Liver (tissue), 9 donors: ENCODE results near the gene LIPG. TPM values are rescaled to one million over a fixed set of nuclear protein-coding genes. Genes with fewer than 3 reads are reported as not detected.

ENCODE experiments used
- DNase-seq: peaks from one replicate; pipeline ENCODE4 v3.0.0-alpha.2; 2017; ENCODE audit warnings: low spot score
- H3K27ac ChIP-seq, 2 donors: one replicate each; pipeline ENCODE4 v1.7.0; 2013; ENCODE audit warnings: inconsistent platforms in 2 of 2, low read length in 2 of 2, control low read depth in 1 of 2, low read depth in 1 of 2, mild to moderate bottlenecking in 1 of 2
- H3K27me3 ChIP-seq, 4 donors: one replicate each; pipeline versions ENCODE4 v1.6.1 to v1.7.0; 2013; ENCODE audit warnings: low read length in 3 of 4, inconsistent platforms in 1 of 4, mild to moderate bottlenecking in 1 of 4, moderate library complexity in 1 of 4; ENCODE audit not compliant: control insufficient read depth in 4 of 4, insufficient read depth in 4 of 4
- H3K36me3 ChIP-seq, 4 donors: one replicate each; pipeline versions ENCODE4 v1.6.1 to v1.7.0; 2013; ENCODE audit warnings: low read length in 3 of 4, mild to moderate bottlenecking in 3 of 4, low read depth in 1 of 4, moderate library complexity in 1 of 4; ENCODE audit not compliant: control insufficient read depth in 4 of 4, insufficient read depth in 3 of 4
- H3K4me1 ChIP-seq, 4 donors: one replicate each; pipeline versions ENCODE4 v1.6.1 to v1.7.0; 2013; ENCODE audit warnings: low read length in 3 of 4, mild to moderate bottlenecking in 3 of 4, moderate library complexity in 1 of 4; ENCODE audit not compliant: control insufficient read depth in 4 of 4, insufficient read depth in 4 of 4
- H3K4me3 ChIP-seq, 3 donors: one replicate each; pipeline versions ENCODE4 v1.6.1 to v1.7.0; 2013; ENCODE audit warnings: low read length in 3 of 3, control low read depth in 1 of 3, low read depth in 1 of 3, mild to moderate bottlenecking in 1 of 3
- H3K9ac ChIP-seq, 2 donors: one replicate each; pipeline ENCODE4 v1.7.0; 2013; ENCODE audit warnings: low read length in 2 of 2, mild to moderate bottlenecking in 2 of 2, moderate library complexity in 2 of 2, control low read depth in 1 of 2, low read depth in 1 of 2
- H3K9me3 ChIP-seq, 4 donors: one replicate each; pipeline versions ENCODE4 v1.6.1 to v1.7.0; 2013; ENCODE audit warnings: low read length in 3 of 4; ENCODE audit not compliant: control insufficient read depth in 4 of 4
- EGR1 ChIP-seq, 2 donors: IDR thresholded peaks; 2 replicates each; pipeline ENCODE4 v1.6.1; 2016 to 2018; ENCODE audit warnings: antibody characterized with exemption in 2 of 2, low read depth in 2 of 2
- FOXA1 ChIP-seq: IDR thresholded peaks from 2 replicates; pipeline ENCODE4 v1.6.1; 2016; ENCODE audit warnings: antibody characterized with exemption
- FOXA2 ChIP-seq: IDR thresholded peaks from 2 replicates; pipeline ENCODE4 v1.6.1; 2016; ENCODE audit warnings: antibody characterized with exemption
- GABPA ChIP-seq, 2 donors: IDR thresholded peaks in 1 of 2; conservative IDR thresholded peaks in 1 of 2; 2 replicates each; pipeline ENCODE4 v1.6.1; 2016; ENCODE audit warnings: antibody characterized with exemption in 2 of 2, mild to moderate bottlenecking in 1 of 2, moderate library complexity in 1 of 2
- HNF4A ChIP-seq, 2 donors: conservative IDR thresholded peaks; 2 replicates each; pipeline ENCODE4 v1.6.1; 2016; ENCODE audit warnings: antibody characterized with exemption in 2 of 2, mild to moderate bottlenecking in 2 of 2
- HNF4G ChIP-seq: IDR thresholded peaks from 2 replicates; pipeline ENCODE4 v1.6.1; 2016; ENCODE audit warnings: antibody characterized with exemption
- JUND ChIP-seq, 2 donors: IDR thresholded peaks; 2 replicates each; pipeline ENCODE4 v1.6.1; 2016; ENCODE audit warnings: antibody characterized with exemption in 2 of 2
- NR2F2 ChIP-seq: IDR thresholded peaks from 2 replicates; pipeline ENCODE4 v1.6.1; 2016; ENCODE audit warnings: antibody characterized with exemption
- RAD21 ChIP-seq, 2 donors: IDR thresholded peaks; 2 replicates each; pipeline ENCODE4 v1.6.1; 2016; ENCODE audit warnings: antibody characterized with exemption in 2 of 2, mild to moderate bottlenecking in 2 of 2
- RXRA ChIP-seq, 2 donors: IDR thresholded peaks; 2 replicates each; pipeline ENCODE4 v1.6.1; 2017 to 2018; ENCODE audit warnings: antibody characterized with exemption in 2 of 2, mild to moderate bottlenecking in 1 of 2
- SP1 ChIP-seq: IDR thresholded peaks from 2 replicates; pipeline ENCODE4 v1.6.1; 2018; ENCODE audit warnings: antibody characterized with exemption, mild to moderate bottlenecking
- TAF1 ChIP-seq: conservative IDR thresholded peaks from 2 replicates; pipeline ENCODE4 v1.6.1; 2016; ENCODE audit warnings: antibody characterized with exemption, mild to moderate bottlenecking
- YY1 ChIP-seq: IDR thresholded peaks from 2 replicates; pipeline ENCODE4 v1.6.1; 2016; ENCODE audit warnings: antibody characterized with exemption, mild to moderate bottlenecking
- WGBS: extraction: QIAGEN DNeasy Blood & Tissue Kit; methylation state at CpG from one replicate; pipeline ENCODE4 v1.1.7; 2013; 5-methylcytosine and 5-hydroxymethylcytosine counted together
- polyA plus RNA-seq, 2 donors: library from polyadenylated mRNA; stranded (reverse) in 1 of 2; unstranded in 1 of 2; fragments of 200-250 nt in 1 of 2; fragments of >200 nt in 1 of 2; fragmentation: Nextera tagmentation in 1 of 2; extraction: Ambion mirVana in 1 of 2; gene quantifications; one replicate each; pipeline versions ENCODE4 v1.2.1 to v1.2.3, GENCODE V29; 2013 to 2015
- total RNA-seq, 2 donors: library from RNA; depleted of rRNA; stranded (reverse); fragments of >200 nt; gene quantifications; one replicate each; pipeline ENCODE4 v1.2.3, GENCODE V29; 2014
- TF ChIP-seq, protein P1 (sequence below): IDR thresholded peaks from 2 replicates; pipeline ENCODE4 v1.6.1; 2016; ENCODE audit warnings: antibody characterized with exemption, mild to moderate bottlenecking
- TF ChIP-seq, protein P2 (sequence below): IDR thresholded peaks from 2 replicates; pipeline ENCODE4 v1.6.1; 2016; ENCODE audit warnings: antibody characterized with exemption
- TF ChIP-seq, protein P3 (sequence below): IDR thresholded peaks from 2 replicates; pipeline ENCODE4 v1.6.1; 2016; ENCODE audit warnings: antibody characterized with exemption
- TF ChIP-seq, protein P4 (sequence below): IDR thresholded peaks from 2 replicates; pipeline ENCODE4 v1.6.1; 2016; ENCODE audit warnings: antibody characterized with exemption
- TF ChIP-seq, protein P5 (sequence below): fragments of 150-350 bp; IDR thresholded peaks from 2 replicates; pipeline ENCODE4 v1.5.1; 2017; ENCODE audit warnings: improper control_type of control experiment, low read depth, low read length; ENCODE audit not compliant: missing input control
- donor health status: healthy.
- donor health status: healthy.
- donor health status: healthy.
- donor health status: healthy.
- donor health status: healthy.

Gene LIPG
- total and polyA plus RNA-seq, 4 donors: 2.8 to 150 (median 39.7) TPM

DNA sequence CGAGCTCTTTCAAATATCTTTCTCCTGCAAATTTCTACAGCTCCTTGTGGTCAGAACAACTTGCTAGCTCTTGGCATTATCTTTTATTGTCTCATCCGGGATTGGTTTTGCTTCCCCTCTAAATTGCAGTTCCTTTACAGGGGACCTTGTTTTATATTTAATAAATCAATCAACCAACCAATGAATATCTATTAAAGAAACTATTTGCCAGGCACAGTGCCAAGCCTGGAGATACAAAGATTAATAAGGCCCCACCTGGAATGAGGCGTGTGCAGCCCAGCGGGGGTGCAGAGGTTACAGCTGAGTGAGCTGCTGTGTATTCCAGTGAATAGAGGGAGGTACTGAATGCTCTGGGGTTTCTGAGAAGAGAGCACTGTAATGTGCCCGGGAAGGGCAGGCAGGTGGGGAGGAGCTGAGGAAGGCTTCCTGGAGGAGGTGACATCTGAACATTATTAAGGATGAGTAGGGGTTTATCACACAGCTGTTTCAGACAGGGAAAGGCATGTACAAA, 51.8 kb downstream of the LIPG start:
- no peak for DNase-seq
- Histone ChIP-seq H3K36me3 (peaks cover 0 to 1% (median 0%) of the 10 kb centered on the region in 4 donors), H3K4me1 (peaks cover 0 to 3% (median 2%) of the 10 kb centered on the region in 4 donors), H3K27ac (no peak overlapping the region), H3K9me3 (no peaks in the 10 kb centered on the region), H3K4me3 (no peak overlapping the region), H3K9ac (no peak overlapping the region), H3K27me3 (no peaks in the 10 kb centered on the region)
- TF ChIP-seq, protein P1, sequence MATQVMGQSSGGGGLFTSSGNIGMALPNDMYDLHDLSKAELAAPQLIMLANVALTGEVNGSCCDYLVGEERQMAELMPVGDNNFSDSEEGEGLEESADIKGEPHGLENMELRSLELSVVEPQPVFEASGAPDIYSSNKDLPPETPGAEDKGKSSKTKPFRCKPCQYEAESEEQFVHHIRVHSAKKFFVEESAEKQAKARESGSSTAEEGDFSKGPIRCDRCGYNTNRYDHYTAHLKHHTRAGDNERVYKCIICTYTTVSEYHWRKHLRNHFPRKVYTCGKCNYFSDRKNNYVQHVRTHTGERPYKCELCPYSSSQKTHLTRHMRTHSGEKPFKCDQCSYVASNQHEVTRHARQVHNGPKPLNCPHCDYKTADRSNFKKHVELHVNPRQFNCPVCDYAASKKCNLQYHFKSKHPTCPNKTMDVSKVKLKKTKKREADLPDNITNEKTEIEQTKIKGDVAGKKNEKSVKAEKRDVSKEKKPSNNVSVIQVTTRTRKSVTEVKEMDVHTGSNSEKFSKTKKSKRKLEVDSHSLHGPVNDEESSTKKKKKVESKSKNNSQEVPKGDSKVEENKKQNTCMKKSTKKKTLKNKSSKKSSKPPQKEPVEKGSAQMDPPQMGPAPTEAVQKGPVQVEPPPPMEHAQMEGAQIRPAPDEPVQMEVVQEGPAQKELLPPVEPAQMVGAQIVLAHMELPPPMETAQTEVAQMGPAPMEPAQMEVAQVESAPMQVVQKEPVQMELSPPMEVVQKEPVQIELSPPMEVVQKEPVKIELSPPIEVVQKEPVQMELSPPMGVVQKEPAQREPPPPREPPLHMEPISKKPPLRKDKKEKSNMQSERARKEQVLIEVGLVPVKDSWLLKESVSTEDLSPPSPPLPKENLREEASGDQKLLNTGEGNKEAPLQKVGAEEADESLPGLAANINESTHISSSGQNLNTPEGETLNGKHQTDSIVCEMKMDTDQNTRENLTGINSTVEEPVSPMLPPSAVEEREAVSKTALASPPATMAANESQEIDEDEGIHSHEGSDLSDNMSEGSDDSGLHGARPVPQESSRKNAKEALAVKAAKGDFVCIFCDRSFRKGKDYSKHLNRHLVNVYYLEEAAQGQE: no peak
- TF ChIP-seq, protein P2, sequence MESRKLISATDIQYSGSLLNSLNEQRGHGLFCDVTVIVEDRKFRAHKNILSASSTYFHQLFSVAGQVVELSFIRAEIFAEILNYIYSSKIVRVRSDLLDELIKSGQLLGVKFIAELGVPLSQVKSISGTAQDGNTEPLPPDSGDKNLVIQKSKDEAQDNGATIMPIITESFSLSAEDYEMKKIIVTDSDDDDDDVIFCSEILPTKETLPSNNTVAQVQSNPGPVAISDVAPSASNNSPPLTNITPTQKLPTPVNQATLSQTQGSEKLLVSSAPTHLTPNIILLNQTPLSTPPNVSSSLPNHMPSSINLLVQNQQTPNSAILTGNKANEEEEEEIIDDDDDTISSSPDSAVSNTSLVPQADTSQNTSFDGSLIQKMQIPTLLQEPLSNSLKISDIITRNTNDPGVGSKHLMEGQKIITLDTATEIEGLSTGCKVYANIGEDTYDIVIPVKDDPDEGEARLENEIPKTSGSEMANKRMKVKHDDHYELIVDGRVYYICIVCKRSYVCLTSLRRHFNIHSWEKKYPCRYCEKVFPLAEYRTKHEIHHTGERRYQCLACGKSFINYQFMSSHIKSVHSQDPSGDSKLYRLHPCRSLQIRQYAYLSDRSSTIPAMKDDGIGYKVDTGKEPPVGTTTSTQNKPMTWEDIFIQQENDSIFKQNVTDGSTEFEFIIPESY: no peak
- TF ChIP-seq, protein P3, sequence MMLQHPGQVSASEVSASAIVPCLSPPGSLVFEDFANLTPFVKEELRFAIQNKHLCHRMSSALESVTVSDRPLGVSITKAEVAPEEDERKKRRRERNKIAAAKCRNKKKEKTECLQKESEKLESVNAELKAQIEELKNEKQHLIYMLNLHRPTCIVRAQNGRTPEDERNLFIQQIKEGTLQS: no peak
- TF ChIP-seq NR2F2 (no peak), SP1 (no peak), GABPA (IDR thresholded peaks at IDR 0.05 in 1 of 2, conservative IDR thresholded peaks at IDR 0.05 in 1 of 2) (no peak), TAF1 (no peak), RAD21 (IDR thresholded peaks at IDR 0.05) (no peak), FOXA2 (no peak), HNF4A (conservative IDR thresholded peaks at IDR 0.05) (no peak), YY1 (no peak), JUND (IDR thresholded peaks at IDR 0.05) (no peak), RXRA (IDR thresholded peaks at IDR 0.05) (no peak), FOXA1 (no peak), HNF4G (no peak), EGR1 (IDR thresholded peaks at IDR 0.05; ENCODE audit: low read depth in 2 of 2) (no peak)
- TF ChIP-seq, protein P4, sequence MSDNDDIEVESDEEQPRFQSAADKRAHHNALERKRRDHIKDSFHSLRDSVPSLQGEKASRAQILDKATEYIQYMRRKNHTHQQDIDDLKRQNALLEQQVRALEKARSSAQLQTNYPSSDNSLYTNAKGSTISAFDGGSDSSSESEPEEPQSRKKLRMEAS: no peak
- TF ChIP-seq, protein P5, sequence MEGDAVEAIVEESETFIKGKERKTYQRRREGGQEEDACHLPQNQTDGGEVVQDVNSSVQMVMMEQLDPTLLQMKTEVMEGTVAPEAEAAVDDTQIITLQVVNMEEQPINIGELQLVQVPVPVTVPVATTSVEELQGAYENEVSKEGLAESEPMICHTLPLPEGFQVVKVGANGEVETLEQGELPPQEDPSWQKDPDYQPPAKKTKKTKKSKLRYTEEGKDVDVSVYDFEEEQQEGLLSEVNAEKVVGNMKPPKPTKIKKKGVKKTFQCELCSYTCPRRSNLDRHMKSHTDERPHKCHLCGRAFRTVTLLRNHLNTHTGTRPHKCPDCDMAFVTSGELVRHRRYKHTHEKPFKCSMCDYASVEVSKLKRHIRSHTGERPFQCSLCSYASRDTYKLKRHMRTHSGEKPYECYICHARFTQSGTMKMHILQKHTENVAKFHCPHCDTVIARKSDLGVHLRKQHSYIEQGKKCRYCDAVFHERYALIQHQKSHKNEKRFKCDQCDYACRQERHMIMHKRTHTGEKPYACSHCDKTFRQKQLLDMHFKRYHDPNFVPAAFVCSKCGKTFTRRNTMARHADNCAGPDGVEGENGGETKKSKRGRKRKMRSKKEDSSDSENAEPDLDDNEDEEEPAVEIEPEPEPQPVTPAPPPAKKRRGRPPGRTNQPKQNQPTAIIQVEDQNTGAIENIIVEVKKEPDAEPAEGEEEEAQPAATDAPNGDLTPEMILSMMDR: no peak
- 74% methylated on average over 5 of the region's 5 CpGs for WGBS
